ENCODE data around the gene CD300LF. TPM values are rescaled to one million over a fixed set of nuclear protein-coding genes. Genes with fewer than 3 reads are reported as not detected.

CD300LF gene
- total and polyA plus RNA-seq, 4 donors: 0.13 to 1.9 (median 1.0) TPM

DNA sequence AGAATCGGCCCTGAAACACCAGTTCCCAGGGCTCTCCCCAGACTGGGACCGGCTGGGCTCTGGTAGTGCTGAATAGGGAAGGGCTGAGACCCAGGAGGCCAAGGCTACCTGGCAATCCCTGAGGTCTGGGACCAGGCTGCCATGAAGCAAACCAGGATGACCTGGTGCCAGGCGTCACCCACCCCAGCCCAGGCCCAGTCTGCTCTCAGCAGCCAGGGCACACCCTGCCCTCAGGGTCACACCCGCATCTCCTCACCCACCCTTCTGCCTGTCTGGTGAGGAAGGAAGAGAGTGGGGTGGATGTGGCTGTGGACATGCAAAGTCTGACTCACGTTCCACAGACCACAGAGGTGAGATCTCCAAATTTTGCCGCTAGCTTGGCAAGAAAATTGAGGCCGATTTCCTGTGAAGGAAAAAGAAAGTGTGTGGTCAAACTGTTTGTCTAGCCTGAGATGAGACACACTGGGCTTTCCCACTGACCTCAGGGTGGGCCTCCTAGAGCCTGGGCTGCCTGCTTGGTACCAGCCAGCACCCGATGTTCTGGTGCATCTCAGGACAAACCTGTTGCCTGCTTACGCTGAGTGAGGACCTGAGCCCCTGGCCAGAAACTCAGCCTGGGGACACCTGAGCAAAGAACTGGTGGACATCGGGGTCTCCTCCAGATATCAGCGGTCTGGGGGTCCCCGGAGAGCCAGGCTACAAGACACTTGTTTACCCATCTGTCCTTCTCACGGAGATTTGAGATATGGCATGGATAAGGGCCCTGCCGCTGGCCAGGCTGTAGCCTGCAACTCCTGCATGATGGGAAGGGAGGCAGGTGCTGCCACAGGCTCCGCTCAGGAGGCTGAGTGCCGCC lies 18.0 kb upstream of the CD300LF start:
- Histone ChIP-seq H3K36me3 (ENCODE audit: control insufficient read depth in 4 of 4, insufficient read depth in 3 of 4, low read depth in 1 of 4, low read length in 3 of 4) (no peaks in the 10 kb centered on the region), H3K27ac (ENCODE audit: low read depth in 1 of 2, low read length in 2 of 2) (no peak overlapping the region), H3K9ac (ENCODE audit: low read depth in 1 of 2, low read length in 2 of 2) (no peak overlapping the region), H3K27me3 (ENCODE audit: control insufficient read depth in 4 of 4, insufficient read depth in 4 of 4, low read length in 3 of 4) (no peaks in the 10 kb centered on the region), H3K4me1 (ENCODE audit: control insufficient read depth in 4 of 4, insufficient read depth in 4 of 4, low read length in 3 of 4) (no peaks in the 10 kb centered on the region), H3K4me3 (ENCODE audit: low read depth in 1 of 3, low read length in 3 of 3) (no peak overlapping the region), H3K9me3 (ENCODE audit: control insufficient read depth in 4 of 4, low read length in 3 of 4) (no peaks in the 10 kb centered on the region)
- no peak for DNase-seq (ENCODE audit: low spot score)
- 85% methylated on average over 16 of the region's 16 CpGs for WGBS
- TF ChIP-seq, protein P1, sequence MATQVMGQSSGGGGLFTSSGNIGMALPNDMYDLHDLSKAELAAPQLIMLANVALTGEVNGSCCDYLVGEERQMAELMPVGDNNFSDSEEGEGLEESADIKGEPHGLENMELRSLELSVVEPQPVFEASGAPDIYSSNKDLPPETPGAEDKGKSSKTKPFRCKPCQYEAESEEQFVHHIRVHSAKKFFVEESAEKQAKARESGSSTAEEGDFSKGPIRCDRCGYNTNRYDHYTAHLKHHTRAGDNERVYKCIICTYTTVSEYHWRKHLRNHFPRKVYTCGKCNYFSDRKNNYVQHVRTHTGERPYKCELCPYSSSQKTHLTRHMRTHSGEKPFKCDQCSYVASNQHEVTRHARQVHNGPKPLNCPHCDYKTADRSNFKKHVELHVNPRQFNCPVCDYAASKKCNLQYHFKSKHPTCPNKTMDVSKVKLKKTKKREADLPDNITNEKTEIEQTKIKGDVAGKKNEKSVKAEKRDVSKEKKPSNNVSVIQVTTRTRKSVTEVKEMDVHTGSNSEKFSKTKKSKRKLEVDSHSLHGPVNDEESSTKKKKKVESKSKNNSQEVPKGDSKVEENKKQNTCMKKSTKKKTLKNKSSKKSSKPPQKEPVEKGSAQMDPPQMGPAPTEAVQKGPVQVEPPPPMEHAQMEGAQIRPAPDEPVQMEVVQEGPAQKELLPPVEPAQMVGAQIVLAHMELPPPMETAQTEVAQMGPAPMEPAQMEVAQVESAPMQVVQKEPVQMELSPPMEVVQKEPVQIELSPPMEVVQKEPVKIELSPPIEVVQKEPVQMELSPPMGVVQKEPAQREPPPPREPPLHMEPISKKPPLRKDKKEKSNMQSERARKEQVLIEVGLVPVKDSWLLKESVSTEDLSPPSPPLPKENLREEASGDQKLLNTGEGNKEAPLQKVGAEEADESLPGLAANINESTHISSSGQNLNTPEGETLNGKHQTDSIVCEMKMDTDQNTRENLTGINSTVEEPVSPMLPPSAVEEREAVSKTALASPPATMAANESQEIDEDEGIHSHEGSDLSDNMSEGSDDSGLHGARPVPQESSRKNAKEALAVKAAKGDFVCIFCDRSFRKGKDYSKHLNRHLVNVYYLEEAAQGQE (IDR thresholded peaks at IDR 0.05): no peak
- TF ChIP-seq, protein P2, sequence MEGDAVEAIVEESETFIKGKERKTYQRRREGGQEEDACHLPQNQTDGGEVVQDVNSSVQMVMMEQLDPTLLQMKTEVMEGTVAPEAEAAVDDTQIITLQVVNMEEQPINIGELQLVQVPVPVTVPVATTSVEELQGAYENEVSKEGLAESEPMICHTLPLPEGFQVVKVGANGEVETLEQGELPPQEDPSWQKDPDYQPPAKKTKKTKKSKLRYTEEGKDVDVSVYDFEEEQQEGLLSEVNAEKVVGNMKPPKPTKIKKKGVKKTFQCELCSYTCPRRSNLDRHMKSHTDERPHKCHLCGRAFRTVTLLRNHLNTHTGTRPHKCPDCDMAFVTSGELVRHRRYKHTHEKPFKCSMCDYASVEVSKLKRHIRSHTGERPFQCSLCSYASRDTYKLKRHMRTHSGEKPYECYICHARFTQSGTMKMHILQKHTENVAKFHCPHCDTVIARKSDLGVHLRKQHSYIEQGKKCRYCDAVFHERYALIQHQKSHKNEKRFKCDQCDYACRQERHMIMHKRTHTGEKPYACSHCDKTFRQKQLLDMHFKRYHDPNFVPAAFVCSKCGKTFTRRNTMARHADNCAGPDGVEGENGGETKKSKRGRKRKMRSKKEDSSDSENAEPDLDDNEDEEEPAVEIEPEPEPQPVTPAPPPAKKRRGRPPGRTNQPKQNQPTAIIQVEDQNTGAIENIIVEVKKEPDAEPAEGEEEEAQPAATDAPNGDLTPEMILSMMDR (IDR thresholded peaks at IDR 0.05; ENCODE audit: low read depth, low read length, missing input control): no peak
- TF ChIP-seq, protein P3, sequence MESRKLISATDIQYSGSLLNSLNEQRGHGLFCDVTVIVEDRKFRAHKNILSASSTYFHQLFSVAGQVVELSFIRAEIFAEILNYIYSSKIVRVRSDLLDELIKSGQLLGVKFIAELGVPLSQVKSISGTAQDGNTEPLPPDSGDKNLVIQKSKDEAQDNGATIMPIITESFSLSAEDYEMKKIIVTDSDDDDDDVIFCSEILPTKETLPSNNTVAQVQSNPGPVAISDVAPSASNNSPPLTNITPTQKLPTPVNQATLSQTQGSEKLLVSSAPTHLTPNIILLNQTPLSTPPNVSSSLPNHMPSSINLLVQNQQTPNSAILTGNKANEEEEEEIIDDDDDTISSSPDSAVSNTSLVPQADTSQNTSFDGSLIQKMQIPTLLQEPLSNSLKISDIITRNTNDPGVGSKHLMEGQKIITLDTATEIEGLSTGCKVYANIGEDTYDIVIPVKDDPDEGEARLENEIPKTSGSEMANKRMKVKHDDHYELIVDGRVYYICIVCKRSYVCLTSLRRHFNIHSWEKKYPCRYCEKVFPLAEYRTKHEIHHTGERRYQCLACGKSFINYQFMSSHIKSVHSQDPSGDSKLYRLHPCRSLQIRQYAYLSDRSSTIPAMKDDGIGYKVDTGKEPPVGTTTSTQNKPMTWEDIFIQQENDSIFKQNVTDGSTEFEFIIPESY (IDR thresholded peaks at IDR 0.05): no peak
- TF ChIP-seq GABPA (IDR thresholded peaks at IDR 0.05 in 1 of 2, conservative IDR thresholded peaks at IDR 0.05 in 1 of 2): no peak

DNA sequence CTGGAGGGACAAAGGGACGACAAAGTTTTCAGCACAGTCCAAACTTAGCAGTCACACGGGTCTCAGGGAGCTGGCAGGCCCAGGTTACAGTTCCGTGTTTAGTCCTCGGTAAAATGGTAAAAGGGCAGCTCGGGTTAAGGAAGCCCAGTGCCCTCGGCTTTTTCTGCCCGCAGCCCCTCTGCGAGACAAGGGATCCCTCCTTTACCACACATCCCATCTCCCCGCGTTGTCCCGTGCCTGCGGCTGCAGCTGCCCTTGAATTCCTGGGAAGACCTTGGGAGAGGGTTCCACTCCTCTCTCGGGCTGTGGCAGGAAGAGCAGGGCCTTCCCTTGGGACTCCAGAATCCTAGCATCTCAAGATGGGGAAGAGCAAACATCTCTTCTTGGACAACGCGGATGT lies 17.1 kb upstream of the CD300LF start:
- H3K36me3 ChIP-seq (ENCODE audit: control insufficient read depth in 4 of 4, insufficient read depth in 3 of 4, low read depth in 1 of 4, low read length in 3 of 4): no peaks in the 10 kb centered on the region
- no peaks in the 10 kb centered on the region for H3K27me3 ChIP-seq (ENCODE audit: control insufficient read depth in 4 of 4, insufficient read depth in 4 of 4, low read length in 3 of 4)
- no peak overlapping the region for H3K4me3 ChIP-seq (ENCODE audit: low read depth in 1 of 3, low read length in 3 of 3)
- H3K27ac ChIP-seq (ENCODE audit: low read depth in 1 of 2, low read length in 2 of 2): no peak overlapping the region
- no peaks in the 10 kb centered on the region for H3K9me3 ChIP-seq (ENCODE audit: control insufficient read depth in 4 of 4, low read length in 3 of 4)
- no peak overlapping the region for H3K9ac ChIP-seq (ENCODE audit: low read depth in 1 of 2, low read length in 2 of 2)
- WGBS: 93% methylated on average over 15 of the region's 15 CpGs
- no peaks in the 10 kb centered on the region for H3K4me1 ChIP-seq (ENCODE audit: control insufficient read depth in 4 of 4, insufficient read depth in 4 of 4, low read length in 3 of 4)
- no peak for DNase-seq (ENCODE audit: low spot score)
- TF ChIP-seq, protein P4, sequence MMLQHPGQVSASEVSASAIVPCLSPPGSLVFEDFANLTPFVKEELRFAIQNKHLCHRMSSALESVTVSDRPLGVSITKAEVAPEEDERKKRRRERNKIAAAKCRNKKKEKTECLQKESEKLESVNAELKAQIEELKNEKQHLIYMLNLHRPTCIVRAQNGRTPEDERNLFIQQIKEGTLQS (IDR thresholded peaks at IDR 0.05): no peak
- no peak for TF ChIP-seq HNF4G (IDR thresholded peaks at IDR 0.05)
- TF ChIP-seq RXRA (IDR thresholded peaks at IDR 0.05): no peak
- TF ChIP-seq, protein P2 (IDR thresholded peaks at IDR 0.05; ENCODE audit: low read depth, low read length, missing input control): no peak
- no peak for TF ChIP-seq SP1 (IDR thresholded peaks at IDR 0.05)
- no peak for TF ChIP-seq GABPA (IDR thresholded peaks at IDR 0.05 in 1 of 2, conservative IDR thresholded peaks at IDR 0.05 in 1 of 2)
- no peak for TF ChIP-seq FOXA1 (IDR thresholded peaks at IDR 0.05)
- TF ChIP-seq, protein P5, sequence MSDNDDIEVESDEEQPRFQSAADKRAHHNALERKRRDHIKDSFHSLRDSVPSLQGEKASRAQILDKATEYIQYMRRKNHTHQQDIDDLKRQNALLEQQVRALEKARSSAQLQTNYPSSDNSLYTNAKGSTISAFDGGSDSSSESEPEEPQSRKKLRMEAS (IDR thresholded peaks at IDR 0.05): no peak
- TF ChIP-seq, protein P3 (IDR thresholded peaks at IDR 0.05): no peak
- no peak for TF ChIP-seq RAD21 (IDR thresholded peaks at IDR 0.05)
- TF ChIP-seq HNF4A (conservative IDR thresholded peaks at IDR 0.05): no peak
- no peak for TF ChIP-seq EGR1 (IDR thresholded peaks at IDR 0.05; ENCODE audit: low read depth in 2 of 2)
- no peak for TF ChIP-seq JUND (IDR thresholded peaks at IDR 0.05)
- TF ChIP-seq NR2F2 (IDR thresholded peaks at IDR 0.05): no peak
- no peak for TF ChIP-seq FOXA2 (IDR thresholded peaks at IDR 0.05)
- no peak for TF ChIP-seq TAF1 (conservative IDR thresholded peaks at IDR 0.05)
- TF ChIP-seq YY1 (IDR thresholded peaks at IDR 0.05): no peak

All from liver (tissue), 9 donors.